Stimulated activated naive CD4-positive, alpha-beta T cell (primary cell): ENCODE results near the gene PHF20.
"Not testable (repeated sequence)": the region's sequence is repeated elsewhere in the genome, so short reads cannot be mapped to it uniquely, and the experiment has no call there.

Source experiments
- DNase-seq, 6 experiments: peaks; one replicate each; lab custom pipeline; 2025; lab: John Stamatoyannopoulos, UW

The PHF20 gene

DNA sequence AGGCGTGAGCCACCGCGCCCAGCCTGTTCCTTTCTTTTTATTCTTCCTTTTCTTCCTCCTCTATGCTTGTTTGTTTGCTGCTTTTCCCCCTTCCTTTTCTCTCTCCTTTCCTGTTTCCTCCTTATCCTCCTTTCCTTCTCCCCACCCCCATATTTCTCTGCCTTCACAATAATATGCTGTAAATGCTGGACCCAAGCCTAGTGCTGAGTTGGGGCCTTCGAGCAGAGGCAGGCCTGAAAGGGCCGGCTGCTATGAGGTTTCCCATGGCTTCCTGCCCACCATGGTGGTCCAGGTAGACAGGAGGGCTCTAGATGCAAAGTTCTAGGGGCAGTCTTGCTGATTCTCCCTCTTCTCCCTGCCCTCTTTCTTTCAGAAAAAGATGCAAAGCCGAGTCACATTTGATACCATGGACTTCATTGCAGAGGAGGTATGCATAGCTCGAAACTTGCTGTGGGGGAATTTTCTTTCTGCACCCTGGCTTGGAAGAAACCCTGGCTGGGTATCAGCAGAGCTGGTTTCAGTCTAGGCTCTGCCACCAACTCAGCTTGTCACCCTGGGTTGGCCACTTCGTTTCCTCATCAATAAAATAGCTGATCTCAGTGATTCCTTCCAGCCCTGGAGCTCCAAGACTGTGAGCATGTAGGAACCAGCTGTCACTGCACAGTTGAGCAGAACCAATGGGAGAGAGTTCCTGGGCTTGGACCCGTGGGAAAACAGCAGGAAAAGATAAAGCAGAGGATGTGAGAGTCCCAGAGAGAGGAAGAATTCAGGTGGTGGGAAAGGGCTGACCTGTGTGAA is 204.0 kb downstream of the PHF20 start:
- DNase-seq, result no peak

DNA sequence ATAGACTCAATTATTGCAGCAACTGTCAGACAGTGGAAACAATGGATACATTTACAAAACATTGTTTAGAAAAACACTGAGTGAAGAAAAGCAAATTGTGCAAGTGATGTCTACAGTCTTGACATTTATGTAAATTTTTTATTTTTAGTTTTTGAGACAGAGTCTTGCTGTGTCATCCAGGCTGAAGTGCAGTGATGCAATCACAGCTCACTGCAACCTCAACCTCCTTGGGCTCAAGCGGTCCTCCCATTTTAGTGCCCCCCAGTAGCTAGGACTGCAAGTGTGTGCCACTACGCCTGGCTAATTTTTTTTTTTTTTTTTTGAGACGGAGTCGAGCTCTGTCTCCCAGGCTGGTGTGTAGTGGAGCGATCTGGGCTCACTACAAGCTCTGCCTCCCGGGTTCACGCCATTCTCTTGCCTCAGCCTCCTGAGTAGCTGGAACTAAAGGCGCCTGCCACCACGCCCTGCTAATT is 206.3 kb downstream of the PHF20 start:
- no peak for DNase-seq

DNA sequence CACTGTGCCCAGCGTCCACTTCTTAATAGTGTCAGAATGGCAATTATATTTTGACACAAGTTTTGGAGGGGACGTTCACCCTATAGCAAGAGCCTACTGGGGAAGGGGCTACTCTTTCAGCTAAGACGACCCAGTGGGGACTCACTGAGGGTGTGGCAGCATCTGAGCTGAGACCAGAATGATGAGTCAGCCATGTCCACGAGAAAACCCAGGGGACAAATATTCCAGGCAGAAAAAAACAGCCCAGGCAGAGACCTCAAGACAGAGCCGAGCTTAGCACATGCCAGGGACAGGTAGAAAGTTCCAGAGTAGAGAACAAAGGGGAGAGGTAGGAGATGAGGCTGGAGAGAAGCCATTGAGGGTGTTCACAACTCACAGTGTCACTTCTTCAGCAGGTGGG is 207.7 kb downstream of the PHF20 start:
- DNase-seq, result no peak

DNA sequence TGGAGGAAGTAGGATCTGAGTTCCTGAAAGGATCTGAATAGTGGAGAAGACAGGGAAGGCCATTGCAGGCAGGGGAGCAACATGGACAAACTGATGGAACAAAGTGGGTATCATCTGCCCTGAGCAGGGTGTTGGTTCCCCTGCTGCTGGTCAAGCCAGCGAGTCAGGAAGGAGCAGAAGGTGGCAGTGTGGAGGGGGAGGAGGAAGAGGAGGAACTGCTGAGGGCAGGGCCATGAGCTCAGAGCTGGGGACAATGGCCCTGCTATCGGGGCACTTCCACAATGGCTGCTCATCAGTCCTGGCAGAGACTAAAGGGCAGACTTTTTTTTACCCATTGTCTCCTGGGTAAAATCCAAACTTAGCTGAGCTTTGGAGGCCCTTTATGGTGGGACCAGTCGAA is 210.2 kb downstream of the PHF20 start:
- no peak for DNase-seq

DNA sequence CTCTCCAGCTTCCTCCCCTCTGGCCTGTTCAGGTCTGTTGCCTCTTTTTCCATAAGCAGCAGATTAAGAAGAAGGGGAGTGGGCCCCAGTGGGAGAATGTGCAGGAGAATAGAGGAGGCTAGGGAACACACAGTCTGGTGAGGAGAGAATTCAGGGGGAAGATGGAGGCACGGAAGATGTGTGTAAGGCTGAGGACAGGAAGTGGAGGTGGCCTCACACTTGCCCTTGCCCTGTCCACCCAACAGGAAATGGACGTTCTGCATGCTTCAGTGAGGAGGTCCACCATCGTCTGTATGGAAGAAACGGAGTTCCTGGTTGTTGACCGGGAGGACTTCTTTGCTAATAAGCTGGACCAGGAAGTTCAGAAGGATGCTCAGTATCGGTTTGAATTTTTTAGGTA is 212.6 kb downstream of the PHF20 start:
- no peak for DNase-seq

DNA sequence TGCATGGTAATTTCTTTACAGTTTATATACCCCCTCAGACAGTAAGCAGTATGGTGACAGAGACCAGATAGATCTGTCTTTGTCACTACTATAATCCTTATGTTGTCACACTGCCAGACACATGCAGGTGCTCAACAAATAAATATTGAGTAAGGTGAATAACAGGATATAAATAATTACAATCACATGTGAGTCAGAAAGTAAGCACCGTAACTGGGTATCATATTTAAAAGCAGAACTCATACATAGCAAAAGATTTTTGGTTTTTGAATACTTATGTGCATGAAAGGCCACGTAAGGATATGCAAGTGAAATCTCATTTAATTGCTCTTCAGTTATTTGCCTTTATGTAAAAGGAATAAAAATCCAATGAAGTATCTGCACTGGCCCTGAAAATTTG is 214.0 kb downstream of the PHF20 start:
- no peak for DNase-seq

DNA sequence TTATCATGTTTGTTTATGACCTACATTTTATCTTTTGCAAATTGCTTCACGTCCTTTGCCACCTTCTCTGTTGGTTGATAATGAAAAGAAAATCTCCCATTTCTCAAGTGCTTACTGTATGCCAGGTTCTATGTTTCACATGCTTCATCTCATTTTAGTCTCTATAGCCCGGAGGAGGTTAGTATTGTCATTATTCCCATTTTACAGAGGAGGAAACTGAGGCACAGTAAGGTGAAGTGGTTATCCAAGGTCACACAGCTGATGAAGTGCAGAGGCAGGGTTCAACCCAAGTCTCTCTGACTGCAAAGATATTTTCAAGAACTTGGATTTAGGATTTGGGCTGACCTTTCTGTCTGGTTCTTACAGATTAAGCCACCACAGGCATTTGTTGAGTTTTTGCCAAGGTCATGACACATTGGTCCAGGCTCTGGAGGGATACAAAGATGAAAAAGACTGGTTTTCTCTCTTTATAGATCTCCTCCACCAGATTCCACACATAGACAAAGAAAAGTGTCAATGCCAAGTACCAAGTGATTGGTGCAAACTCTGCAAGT is 217.2 kb downstream of the PHF20 start:
- no peak for DNase-seq

DNA sequence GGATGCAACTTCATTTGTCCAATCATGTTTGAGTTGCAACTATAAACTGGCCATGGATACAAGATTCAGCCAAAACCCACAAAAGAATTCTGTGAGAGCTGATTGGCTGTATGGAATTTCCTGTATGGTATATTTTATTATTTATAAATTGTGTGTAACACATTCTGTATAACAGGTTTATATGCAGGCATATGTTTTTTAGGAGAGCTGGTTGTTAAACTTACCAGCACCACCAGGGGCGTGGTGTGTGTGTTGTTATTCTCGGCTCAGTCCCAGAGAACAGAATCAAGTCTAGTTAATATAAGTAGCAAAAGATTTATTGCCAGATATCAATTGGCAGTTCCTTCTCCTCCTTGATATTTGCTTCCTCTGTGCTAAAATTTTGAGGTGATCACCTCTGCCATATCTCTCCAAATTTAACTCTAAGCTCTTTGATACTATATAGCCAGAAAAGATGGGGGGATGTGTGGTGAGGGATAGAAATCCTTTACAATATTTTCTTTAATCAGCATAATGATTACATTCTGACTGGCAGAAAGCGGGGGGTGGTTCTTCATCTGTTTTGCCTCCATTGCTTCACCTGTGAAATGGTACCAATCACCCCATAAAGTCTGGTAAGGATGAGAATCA is 219.4 kb downstream of the PHF20 start:
- DNase-seq, result peak in 1 of 6 experiments; percentile 2

DNA sequence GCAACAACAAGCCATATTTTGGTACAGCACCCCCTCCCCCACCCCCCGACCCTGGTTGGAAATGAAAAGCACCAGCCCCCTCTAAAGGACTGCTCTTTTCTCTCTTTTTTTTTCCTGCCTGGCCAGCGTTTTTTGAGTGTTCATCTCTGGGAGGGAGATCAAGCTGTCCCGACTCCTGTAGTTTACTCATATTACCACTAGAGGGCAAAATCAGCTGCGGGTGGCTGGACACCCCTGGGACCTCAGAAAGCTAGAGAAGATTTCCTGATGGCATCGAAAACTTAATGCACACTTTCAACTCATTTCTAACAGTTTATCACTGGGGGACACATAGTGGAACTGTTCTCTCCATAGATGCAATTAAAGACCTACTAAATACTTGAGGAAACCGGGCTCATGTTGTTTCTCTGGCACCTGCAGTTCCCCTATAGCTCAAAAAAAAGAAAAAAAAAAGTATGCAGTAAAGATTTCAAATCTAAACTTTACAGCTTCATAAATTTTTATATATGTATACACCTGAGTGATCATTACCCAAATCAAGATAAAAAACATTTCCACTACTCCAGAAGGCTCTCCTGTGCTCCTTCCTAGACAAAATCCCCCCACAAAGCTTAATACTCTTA is 221.0 kb downstream of the PHF20 start:
- peak in 5 of 6 experiments; percentile 17 to 67 (median 30) for DNase-seq

DNA sequence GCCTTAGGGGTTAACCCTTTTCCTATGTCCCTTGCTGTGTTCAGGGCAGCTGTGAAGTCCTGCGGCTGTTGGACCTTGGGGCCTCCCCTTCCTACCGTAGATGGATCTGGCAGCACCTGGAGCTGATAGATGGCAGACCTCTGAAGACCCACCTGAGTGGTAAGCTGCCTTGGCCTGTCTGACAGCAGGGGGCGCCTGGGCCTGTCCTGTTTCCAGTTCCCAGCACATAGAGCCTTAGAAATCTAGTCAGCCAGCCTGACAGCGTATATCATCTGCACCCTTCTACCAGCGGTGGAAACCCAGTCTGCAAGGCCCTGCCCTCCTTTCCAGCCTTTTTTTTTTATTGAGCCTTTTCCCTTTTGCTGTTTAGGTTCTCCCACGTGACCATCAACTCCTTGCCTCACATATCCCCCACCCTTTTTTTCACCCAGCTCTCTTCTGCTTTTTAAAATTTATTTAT is 223.2 kb downstream of the PHF20 start:
- peak; percentile 57 to 84 (median 74) for DNase-seq

DNA sequence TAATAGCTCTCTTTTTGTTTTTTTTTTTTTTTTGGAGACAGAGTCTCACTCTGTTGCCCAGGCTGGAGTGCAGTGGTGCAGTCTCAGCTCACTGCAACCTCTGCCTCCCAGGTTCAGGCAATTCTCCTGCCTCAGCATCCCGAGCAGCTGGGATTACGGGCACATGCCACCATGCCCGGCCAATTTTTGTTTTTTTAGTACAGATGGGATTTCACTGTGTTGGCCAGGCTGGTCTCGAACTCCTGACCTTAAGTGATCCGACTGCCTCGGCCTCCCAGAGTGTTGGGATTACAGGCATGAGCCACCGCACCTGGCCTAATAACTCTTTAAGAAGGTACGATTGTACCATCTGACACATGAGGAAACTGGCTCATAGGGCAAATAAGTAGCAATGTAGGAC is 224.7 kb downstream of the PHF20 start:
- not testable (repeated sequence) for DNase-seq
